GM21825 (cell line): Measurements from ENCODE around the gene MNAT1.
A peak's percentile ranks its signal among the peaks of the same experiment; 100 is the strongest.
"Not testable (repeated sequence)": the region's sequence is repeated elsewhere in the genome, so short reads cannot be mapped to it uniquely, and the experiment has no call there.

Source experiments
- ATAC-seq: cut with Tn5 transposase; IDR thresholded peaks from one replicate; pipeline ENCODE4 v1.9.1; 2021; ENCODE audit warnings: mild to moderate bottlenecking, moderate library complexity; ENCODE audit not compliant: unreplicated experiment

MNAT1 gene

DNA sequence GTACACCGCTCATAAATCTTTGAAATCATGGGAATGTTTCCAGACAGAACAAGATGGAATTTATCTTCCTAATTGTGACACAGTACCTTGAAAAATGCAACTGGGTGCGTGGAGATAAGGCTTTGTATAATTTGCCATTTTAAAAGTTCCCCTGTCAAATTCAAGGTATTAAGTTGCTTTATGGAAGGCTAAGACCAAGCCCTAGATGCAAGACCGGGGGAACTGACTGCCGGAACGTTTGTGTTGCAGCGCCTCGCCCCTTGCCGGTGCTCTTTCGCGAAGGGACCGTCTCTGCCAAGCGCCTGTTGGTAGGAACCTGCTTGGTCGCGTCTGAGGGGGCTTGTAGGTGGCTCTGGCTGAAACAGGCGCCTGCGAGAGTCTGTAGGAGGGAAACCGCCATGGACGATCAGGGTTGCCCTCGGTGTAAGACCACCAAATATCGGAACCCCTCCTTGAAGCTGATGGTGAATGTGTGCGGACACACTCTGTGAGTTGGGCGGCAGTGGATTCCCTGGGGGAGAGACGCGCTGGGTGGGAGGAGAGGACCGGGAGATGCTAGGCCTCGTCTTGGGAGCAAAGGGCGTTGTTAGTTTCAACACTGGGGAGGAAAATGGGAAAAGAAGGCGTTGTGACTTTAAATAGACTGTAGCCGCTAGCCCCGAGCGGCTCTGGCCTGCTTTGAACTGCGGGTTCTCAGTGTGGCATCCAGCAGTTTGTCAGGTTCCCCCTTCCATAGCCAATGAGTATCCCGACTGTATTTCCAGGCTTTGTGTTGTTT, at the start of gene MNAT1:
MNAT1 (plus strand) TSS at position 297 of the 778 bp plus-strand sequence; CDS start at position 399, 102 bp downstream.
- ATAC-seq = peak; percentile 93

DNA sequence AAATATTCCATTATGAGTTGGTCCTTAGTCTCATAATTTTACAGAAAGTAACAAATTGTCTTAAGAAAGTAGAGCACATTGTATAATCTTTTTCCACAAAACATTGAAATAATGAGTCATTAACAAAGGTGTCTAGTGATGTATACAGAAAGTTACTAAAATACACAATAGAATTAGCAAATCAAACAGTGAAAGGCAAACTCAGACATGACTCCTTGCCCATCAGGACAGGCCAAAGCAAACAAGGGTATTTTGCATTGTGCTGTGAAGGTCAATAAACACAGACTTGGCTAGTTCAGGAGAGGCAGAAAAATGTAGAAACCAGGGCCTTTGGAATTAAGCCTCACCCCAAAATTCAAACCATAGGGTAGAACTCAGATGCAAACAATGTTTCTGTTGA, 47.7 kb upstream of the MNAT1 start:
- no peak for ATAC-seq

DNA sequence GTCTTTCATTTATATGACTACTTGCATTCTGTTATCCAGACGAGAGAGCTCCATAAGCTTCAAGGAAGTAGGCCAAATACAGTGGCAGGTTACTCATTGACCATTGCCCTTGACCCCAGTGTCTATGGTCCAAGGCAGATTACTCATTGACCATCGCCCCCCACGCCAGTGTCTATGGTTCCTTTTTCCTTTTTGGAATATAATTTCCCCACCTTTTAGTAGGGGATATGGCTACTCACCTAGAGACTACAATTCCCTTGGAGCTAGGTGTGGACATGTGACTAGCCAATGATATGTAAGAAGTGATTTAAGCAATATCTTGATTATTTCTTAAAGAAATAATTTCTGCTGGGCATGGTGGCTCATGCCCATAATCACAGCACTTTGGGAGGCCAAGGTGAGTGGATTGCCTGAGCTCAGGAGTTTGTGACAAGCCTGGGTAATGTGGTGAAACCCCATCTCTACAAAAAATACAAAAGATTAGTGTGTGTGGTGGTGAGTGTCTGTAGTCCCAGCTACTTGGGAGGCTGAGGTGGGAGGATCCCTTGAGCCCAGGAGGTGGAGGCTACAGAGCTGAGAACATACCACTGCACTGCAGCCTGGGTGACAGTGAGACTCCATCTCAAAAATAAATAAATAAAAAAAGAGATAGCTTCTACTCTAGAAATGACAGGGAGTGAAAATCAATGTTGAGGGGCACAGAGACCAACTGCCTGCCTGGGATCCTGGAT, 43.0 kb upstream of the MNAT1 start:
- no peak for ATAC-seq

DNA sequence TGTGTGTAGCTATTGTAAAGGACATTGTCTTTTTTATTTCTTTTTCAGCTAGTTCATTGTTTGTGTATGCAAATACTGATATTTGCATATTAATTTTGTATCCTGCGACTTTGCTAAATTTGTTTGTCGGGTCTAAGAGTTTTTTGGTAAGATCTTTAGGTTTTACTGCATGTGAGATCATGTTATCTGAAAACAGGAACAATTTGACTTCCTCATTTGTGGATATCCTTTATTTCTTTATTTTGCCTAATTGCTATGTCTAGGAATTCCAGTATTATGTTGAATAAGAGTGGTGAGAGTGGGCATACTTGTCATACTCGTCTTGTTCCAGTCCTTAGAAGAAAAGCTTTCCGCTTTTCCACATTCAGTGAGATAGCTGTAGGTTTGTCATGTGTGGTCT, 39.2 kb upstream of the MNAT1 start:
- no peak for ATAC-seq

DNA sequence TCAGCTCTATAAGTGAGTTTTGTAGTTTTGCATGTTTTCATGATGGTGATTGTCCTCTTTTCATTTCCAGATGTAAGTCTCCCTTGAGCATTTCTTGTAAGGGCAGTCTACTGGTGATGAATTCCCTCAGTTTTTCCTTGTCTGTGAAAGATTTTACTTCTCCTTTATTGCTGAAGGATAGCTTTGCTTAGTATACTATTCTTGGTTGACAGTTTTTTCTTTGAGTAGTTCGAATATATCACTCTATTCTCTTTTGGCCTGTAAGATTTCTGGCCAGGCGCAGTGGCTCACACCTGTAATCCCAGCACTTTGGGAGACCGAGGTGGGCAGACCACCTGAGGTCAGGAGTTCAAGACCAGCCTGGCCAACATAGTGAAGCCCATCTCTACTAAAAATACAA, 34.0 kb upstream of the MNAT1 start:
- no peak for ATAC-seq

DNA sequence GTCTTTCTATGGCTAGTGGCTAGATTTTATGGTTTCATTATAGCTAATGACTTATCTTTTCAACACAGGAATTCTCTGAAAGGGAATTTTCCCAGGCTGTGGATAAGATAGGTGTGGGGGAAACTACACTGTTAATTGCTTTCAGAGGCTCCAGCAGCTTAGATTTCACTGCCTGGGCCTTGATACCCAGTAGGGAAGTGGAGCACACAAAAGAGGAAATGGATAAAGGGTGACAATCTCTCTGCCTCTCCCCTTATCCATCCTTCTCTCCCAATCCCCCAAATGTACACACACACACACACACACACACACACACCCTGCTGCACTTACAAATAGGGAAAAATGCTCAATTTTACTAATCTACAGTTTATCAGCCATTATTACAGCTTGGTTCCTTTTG, 29.5 kb upstream of the MNAT1 start:
- no peak for ATAC-seq

DNA sequence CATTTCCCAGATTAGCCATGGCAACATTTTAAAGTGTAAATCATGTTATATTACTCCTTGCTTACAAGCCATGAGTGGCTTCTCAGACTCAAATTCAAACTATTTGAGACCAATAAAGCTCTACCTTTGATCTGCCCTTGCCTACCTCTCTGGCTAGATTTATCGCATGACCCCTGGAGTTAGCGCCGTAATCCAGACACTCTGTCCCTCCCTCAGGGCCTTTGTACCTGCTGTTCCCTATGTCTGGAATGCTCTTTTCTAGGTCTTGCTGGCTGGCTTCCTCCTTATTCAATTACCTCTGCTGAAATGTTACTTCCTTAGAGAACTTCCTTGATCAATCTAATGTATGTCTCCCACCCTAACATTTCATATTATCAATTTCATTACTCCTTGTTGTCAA, 26.7 kb upstream of the MNAT1 start:
- no peak for ATAC-seq

DNA sequence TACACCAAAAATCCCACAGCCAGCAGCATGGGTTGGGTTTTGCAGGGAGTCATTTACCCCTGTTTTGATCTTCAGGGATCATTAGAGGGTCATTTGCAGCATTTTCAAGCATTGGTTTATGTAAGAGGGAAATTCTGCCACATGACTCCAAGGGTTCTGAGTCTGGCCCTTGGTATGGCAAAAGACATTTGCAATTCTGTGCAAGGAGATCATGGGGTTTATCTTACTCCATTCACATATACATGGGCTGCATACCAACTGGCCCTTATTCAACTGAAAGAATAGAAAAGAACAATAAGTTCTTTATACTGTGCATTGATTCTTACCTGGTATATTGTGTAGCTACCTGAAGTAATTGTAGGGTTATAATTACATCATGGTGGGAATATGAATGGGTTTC, 24.1 kb upstream of the MNAT1 start:
- ATAC-seq = no peak

DNA sequence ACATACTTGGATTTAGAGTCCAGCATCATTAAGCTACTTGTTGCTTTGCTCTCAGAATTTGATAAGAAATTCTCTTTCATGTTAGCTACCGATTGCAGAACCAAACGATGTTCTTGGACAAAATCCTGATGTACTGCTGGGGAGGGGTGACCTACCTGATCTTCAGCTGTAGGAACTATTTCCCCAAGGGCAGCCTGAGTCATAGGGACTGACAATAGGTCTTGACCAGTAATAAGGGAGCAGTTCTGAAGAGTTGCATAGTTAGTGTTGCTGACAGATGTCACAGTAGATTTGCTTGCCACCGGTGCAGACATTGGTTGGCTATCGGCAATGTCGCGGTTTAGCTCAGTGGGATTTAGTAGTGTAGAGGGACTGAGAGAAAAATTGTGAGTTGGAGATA, 21.0 kb upstream of the MNAT1 start:
- ATAC-seq = no peak

DNA sequence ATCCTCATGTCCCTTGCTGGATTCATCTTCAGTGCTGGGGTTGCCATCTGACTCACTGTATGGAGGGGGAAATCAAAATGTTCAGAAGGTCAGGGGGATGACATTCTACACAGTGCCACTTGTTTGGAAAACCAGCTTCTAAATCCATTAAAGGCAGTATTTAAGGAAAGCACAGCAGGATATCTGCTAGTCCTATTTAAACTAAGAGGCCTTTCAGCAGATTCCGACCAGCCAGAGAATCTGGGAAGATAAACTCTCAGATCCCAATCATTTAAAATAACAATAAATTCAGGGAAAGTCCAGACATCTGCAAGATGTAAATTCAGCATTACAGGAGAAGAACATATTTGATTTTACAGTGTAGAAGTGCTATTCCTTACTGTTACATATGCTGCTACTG, 14.2 kb upstream of the MNAT1 start:
- ATAC-seq = no peak

DNA sequence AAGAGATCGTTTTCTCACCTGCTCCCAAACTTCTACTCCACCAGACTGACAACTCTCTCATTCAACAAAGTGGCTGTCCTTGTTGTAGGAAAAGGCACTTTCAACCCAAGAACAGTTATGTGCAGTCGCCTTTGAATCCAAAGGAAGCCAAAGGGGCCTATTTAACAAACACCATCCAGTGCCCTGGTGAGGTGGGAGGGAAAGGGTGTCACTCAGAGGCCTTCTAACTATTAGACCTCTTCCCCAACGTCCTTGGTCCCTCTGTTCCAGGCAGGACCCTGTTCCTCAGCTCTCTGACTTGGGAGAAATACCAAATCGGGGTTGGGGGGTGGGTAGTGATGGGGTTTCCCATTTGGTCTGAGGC, 13.6 kb upstream of the MNAT1 start:
- ATAC-seq = no peak

DNA sequence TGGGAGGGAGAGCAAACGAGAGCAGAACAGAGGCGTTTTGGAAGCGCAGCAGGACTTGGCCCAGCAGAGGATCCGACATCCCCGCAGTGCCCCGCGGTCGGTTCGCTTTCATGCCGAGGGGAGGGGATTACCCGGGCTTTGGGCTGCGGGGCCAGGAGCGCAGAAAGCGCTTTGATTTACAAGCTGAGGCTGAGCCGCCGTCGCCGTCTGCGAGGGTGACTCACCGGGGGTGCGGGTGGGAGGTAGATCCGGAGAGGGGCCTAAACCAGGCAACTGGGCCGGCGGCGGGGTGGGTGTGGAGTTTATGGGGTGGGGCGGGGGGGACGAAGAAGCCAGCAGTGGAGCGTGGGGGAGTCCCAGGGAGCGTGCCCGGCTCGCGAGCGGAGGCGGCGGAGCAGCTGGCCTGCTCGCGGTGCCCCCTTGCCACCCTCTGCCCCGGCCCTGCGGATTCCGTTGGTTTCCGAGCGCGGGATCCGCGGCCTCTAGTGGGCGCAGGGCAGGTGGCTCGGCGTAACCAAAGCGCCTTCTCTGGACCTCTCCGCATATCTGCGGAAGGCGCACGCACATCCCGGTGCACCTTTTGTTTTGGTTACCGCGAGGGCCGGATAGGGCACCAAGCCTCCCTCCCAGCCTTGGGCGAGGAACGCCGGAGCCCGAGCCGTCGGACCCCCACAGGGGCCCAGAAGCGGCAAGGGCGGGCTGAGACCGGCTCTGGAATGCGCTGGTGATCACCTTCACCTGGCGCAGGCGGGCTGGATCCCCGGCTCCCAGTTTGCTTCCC, 13.0 kb upstream of the MNAT1 start:
- ATAC-seq = no peak

DNA sequence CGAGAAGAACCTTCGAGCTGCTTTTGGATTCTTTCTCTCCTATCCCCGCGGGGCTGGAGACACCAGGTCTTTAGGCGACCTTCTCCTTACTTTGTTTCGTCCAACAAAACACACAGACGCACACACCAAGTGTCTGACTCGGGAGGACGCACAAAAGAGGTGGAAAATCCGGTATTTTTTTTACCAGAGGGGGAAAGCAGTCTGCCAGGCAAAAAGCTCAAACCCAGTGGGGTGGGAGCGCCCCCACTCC, 12.5 kb upstream of the MNAT1 start:
- no peak for ATAC-seq

DNA sequence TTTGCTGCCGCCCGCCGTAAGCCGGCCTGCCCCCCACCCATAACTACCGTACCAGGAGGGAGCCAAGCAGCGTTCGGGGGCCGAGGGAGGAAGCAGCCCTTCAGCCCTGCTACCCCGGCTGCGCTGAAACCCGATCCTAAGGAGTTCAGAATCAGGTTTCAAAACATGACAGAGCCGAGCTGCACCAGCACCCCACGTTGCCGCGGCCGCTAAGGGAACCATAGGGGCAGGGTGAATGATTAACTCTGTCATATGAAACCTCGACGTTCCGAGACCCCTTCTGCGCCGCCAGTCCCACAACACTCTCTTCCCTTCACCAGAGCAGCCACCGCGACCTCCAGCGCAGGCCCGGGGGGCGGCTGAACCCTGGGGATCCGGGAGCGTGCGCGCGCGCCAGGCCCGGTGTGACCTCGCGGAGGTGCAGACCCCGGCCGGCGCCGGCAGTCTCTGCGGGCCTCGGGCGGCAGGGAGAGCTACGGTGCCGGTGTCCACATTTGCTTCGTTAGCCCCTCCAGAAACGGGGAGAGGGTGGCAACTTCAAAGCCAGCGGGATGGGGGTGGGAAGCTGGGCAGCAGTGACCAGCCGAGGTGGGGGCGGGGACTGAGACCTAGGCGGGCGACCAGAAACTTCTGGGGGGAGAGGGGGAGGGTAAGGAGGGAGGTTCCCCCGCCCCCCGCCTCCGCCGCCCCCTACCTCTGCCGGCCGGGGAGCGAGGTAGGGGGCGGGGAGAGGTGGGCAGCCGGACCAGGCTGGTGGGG, 12.0 kb upstream of the MNAT1 start:
- peak; percentile 37 for ATAC-seq

DNA sequence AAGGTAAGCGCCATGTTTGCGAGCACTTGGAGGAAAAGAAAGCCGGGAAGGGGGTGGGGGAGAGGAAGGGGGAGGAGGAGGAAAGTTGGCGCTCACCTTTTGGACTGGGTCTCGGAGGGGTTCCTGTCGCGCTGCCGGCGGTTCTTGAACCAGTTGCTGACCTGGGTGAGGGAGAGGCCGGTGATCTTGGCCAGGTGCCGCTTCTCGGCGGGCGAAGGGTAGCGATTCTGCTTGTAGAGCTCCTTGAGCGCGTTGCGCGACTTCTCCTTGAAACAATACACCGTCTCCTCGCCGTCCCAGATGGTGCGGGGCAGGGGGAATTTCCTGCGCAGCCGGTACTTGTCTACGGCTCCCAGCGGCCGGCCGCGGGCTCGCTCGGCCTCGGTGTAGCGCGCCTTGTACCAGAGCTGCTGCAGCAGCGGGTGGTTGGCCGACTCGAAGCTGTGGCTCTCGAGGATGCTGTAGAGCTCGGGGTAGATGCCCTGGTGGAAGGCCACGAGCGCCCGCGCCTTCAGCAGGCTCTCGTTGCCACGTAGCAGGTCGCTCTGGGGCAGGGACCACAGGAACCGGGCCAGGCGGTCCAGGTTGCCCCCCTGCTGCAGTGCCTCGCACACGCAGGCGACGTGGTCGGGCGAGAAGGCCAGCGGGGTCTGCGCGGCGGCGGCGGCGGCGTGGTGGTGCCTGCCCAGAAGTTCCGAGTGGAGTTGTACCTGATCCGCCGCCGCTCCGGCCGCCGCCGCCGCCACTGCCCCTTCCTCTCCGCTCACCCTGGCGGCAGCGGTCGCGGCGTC, 11.2 kb upstream of the MNAT1 start:
- peak; percentile 42 for ATAC-seq

DNA sequence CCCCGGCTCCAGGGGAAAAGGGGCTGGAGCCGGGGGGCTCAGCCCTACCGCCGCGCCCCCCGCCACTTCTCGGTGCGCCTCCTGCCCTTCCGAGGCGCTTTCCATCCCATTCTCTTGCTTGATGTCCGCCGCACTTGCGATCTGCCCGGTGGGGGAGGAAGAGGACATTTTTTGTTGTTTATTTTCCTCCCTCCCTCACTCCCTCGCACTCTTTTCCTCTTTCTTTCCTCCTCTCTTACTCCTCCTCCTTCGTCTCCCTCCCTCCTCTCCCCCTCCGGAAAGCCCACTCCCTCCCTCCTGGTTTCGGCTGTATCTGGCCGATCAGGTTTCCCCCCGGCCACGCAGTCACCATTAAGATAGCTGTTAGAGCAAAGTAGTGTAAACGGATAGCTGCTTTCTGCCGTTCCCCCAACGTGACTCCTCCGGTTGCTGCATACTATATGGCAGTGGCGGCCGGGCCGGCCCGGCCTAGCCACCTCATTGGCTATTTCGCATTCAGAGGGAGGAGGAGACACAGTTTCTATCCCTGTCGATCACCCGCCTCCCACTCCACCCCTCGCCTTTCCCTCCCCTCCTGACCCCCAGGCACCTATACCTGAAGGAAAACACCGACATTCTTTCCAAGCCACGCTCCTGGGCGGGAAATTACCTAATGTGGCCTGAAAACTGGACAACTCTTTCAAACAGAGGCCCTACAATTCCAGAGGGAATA, 10.5 kb upstream of the MNAT1 start, which contains the start of gene SIX4:
SIX4 (minus strand) TSS at position 445 of the 712 bp plus-strand sequence; CDS start at position 168, 277 bp downstream.
- ATAC-seq = peak; percentile 57

DNA sequence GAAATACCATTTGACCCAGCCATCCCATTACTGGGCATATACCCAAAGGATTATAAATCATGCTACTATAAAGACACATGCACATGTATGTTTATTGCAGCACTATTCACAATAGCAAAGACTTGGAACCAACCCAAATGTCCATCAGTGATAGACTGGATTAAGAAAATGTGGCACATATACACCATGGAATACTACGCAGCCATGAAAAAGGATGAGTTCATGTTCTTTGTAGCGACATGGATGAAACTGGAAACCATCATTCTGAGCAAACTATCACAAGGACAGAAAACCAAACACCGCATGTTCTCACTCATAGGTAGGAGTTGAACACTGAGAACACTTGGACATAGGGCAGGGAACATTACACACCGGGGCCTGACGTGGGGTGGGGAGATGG, 3.3 kb upstream of the MNAT1 start:
- ATAC-seq = not testable (repeated sequence)

DNA sequence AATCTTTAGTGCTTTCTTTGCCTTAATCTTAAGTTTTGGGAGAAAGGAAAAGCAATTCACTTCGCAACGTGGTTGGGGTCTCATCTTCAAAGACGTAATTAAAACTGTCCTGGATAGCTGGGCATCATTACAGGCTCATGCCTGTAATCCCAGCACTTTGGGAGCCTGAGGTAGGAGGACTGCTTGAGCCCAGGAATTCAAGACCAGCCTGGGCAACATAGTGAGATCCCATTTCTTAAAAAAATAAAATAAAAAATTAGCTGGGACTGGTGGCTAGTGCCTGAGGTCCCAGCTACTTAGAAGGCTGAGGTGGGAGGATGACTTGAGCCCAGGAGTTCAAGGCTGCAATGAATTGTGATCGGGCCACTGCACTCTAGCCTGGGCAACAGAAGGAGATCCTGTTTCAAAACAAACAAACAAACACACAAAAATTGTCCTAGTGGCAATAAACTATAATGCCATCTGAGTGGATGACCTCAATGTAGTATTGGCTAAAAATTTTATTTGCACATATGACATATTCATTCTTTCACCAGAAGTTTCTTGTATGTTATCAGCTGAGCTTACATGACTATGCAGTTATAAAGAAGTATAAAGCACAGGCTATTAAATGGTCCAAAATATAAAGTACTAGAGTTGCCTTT, 1.6 kb upstream of the MNAT1 start:
- ATAC-seq = no peak

DNA sequence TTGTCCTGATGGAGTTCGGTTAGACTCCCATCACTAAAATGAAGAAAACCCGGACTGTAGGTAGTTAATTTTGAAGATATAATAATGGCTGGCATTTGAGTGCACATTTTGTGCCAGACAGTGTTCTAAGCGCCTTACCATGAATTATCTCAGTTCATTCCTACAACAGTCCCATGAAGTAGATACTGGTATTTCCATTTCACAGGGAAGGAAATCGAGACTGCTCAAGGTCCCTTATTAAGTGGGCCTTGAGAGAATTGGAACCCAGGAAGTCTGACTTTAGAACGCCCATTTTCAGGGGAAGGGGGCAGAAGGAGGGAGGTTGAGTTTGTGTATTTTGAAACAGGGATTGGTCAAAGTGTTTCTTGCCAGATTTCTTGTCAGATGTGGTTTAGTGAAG, 855 bp downstream of the MNAT1 start:
- no peak for ATAC-seq
